K562 (cell line): ENCODE measurements around the gene RERE. TPM values are rescaled to one million over a fixed set of nuclear protein-coding genes. Genes with fewer than 3 reads are reported as not detected.

Experiments used
- BHLHE40 ChIP-seq: IDR thresholded peaks from 2 replicates; pipeline ENCODE4 v1.6.1; 2011; ENCODE audit warnings: low read length, improper control_type of control experiment
- CCNT2 ChIP-seq: IDR thresholded peaks from 2 replicates; pipeline ENCODE4 v1.6.1; 2011; ENCODE audit warnings: borderline replicate concordance, low read depth, mild to moderate bottlenecking, moderate library complexity, mixed read lengths, low read length; ENCODE audit not compliant: insufficient read length; ENCODE audit errors: extremely low read depth
- MCM3 ChIP-seq: fragments of 450-650 bp; IDR thresholded peaks from 2 replicates; pipeline ENCODE4 v1.6.1; 2016
- RBM25 ChIP-seq: fragments of 200-400 bp; formaldehyde crosslinking; IDR thresholded peaks from 2 replicates; pipeline ENCODE4 v1.6.1; 2018; ENCODE audit warnings: low read length, low read depth, moderate library complexity; ENCODE audit not compliant: severe bottlenecking
- TAF7 ChIP-seq: fragments of 450-650 bp; IDR thresholded peaks from 2 replicates; pipeline ENCODE4 v1.6.1; 2016; ENCODE audit warnings: missing genetic modification characterization, missing compliant biosample characterization
- polyA plus RNA-seq, 8 experiments: library from polyadenylated mRNA; depleted of rRNA in 4 of 8; stranded (reverse) in 5 of 8; unstranded in 3 of 8; fragments of >200 nt; fragmentation: Nextera tagmentation in 2 of 8; fragmentation: Illumina TruSeq in 1 of 8; extraction: Ambion mirVana in 2 of 8; extraction: Trizol in 1 of 8; gene quantifications; 2 replicates each; pipeline versions ENCODE4 v1.2.1 to v1.2.3, GENCODE V29; 2011 to 2014; ENCODE audit warnings: inconsistent platforms in 1 of 8, missing spikeins in 1 of 8
- total RNA-seq, 7 experiments: library from RNA; depleted of rRNA in 6 of 7; stranded (reverse); fragments of >200 nt in 6 of 7; fragmentation: Illumina TruSeq in 2 of 7; extraction: Trizol in 2 of 7; gene quantifications; 2 replicates each; pipeline versions ENCODE4 v1.2.1 to v1.2.3, GENCODE V29; 2011 to 2021; ENCODE audit warnings: low replicate concordance in 1 of 7
- TF ChIP-seq, protein P1 (sequence below), 2 experiments: fragments of 450-650 bp; formaldehyde crosslinking in 1 of 2; IDR thresholded peaks; 2 replicates each; pipeline versions ENCODE4 v1.4.0 to v1.6.1; 2014 to 2020; ENCODE audit warnings: mild to moderate bottlenecking in 2 of 2, borderline replicate concordance in 1 of 2, low read depth in 1 of 2
- TF ChIP-seq, protein P2 (sequence below): sonication (generic); formaldehyde crosslinking; IDR thresholded peaks from 2 replicates; pipeline ENCODE4 v1.9.0; 2022; ENCODE audit warnings: mild to moderate bottlenecking, missing genetic modification reagents

RERE gene
- total and polyA plus RNA-seq, 9 of the 15 experiments (the other 6 are each of a cell fraction or from before 2014, with no cell fraction given): 3.0 to 51.5 (median 13.4) TPM

DNA sequence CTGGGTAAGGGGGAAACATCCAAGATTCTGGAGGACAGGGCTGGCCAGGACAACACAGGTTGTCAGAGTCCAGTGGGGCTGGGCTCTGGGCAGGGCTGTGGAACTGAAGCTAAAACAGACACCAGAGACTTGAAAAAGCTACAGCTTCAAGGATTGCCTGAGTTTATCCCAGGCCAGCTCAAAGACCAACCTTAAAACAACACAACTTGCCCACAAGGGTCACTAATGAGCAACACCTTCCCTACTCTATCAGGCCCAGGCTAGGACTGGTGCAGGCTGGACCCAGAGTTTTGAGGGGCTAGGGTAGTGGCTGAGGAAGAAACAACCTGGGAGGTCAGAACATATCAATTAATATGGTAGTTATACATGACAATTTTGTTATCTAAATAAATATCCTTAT is 338.9 kb downstream of the RERE start (continued):
- TF ChIP-seq, protein P1, sequence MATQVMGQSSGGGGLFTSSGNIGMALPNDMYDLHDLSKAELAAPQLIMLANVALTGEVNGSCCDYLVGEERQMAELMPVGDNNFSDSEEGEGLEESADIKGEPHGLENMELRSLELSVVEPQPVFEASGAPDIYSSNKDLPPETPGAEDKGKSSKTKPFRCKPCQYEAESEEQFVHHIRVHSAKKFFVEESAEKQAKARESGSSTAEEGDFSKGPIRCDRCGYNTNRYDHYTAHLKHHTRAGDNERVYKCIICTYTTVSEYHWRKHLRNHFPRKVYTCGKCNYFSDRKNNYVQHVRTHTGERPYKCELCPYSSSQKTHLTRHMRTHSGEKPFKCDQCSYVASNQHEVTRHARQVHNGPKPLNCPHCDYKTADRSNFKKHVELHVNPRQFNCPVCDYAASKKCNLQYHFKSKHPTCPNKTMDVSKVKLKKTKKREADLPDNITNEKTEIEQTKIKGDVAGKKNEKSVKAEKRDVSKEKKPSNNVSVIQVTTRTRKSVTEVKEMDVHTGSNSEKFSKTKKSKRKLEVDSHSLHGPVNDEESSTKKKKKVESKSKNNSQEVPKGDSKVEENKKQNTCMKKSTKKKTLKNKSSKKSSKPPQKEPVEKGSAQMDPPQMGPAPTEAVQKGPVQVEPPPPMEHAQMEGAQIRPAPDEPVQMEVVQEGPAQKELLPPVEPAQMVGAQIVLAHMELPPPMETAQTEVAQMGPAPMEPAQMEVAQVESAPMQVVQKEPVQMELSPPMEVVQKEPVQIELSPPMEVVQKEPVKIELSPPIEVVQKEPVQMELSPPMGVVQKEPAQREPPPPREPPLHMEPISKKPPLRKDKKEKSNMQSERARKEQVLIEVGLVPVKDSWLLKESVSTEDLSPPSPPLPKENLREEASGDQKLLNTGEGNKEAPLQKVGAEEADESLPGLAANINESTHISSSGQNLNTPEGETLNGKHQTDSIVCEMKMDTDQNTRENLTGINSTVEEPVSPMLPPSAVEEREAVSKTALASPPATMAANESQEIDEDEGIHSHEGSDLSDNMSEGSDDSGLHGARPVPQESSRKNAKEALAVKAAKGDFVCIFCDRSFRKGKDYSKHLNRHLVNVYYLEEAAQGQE (IDR thresholded peaks at IDR 0.05; ENCODE audit: borderline replicate concordance): no peak
- TF ChIP-seq, protein P1 (CRISPR knock-in tag; IDR thresholded peaks at IDR 0.05; ENCODE audit: low read depth): no peak
- TF ChIP-seq BHLHE40: no peak
- no peak for TF ChIP-seq MCM3
- no peak for TF ChIP-seq RBM25
- TF ChIP-seq, protein P2, sequence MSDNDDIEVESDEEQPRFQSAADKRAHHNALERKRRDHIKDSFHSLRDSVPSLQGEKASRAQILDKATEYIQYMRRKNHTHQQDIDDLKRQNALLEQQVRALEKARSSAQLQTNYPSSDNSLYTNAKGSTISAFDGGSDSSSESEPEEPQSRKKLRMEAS (CRISPR knock-in tag): no peak
- TF ChIP-seq TAF7 (tag): no peak
- TF ChIP-seq CCNT2: no peak
